ENCODE measurements around the gene SEMA4D.
"Not testable (repeated sequence)": the region's sequence is repeated elsewhere in the genome, so short reads cannot be mapped to it uniquely, and the experiment has no call there.

- not testable (repeated sequence) for TF ChIP-seq POLR2AphosphoS5, CTCF, POLR2A, EP300 (IDR thresholded peaks at IDR 0.05)
Observed at GRCh38 chr9:89371791-89372190, 126.1 kb downstream of the SEMA4D start.
